ENCODE results near the gene TECPR1.
A peak's percentile ranks its signal among the peaks of the same experiment; 100 is the strongest.

TECPR1 gene

GRCh38 chr7:98166668-98166970 is 85.4 kb downstream of the TECPR1 start:
- no peak overlapping the region for H3K27ac ChIP-seq (ENCODE audit: low read depth, low read length)
- no peak overlapping the region for H2AFZ ChIP-seq (ENCODE audit: low read depth, low read length, severe bottlenecking)
- no peak overlapping the region for H3K9ac ChIP-seq (ENCODE audit: low read length)
- no peaks in the 10 kb centered on the region for H3F3A ChIP-seq (ENCODE audit: insufficient read depth)
- H4K20me1 ChIP-seq (ENCODE audit: low read depth, low read length): 0 out of 2 replicates have a peak, but pooled peaks cover 3% of the 10 kb centered on the region
- TF ChIP-seq EZH2phosphoT487 (conservative IDR thresholded peaks at IDR 0.05; ENCODE audit: low read length) (no peak), CTCF (IDR thresholded peaks at IDR 0.05; ENCODE audit: insufficient read depth, low read length, poor library complexity, severe bottlenecking) (no peak)
- no peak overlapping the region for H3K4me2 ChIP-seq (ENCODE audit: low read depth, low read length, poor library complexity, severe bottlenecking)
- H3K9me2 ChIP-seq (replicated peaks; ENCODE audit: insufficient read depth, low read length): no peaks in the 10 kb centered on the region
- no peaks in the 10 kb centered on the region for H3K79me2 ChIP-seq (ENCODE audit: insufficient read depth, low read length)
- no peaks in the 10 kb centered on the region for H3K36me3 ChIP-seq (ENCODE audit: low read length)
- no peaks in the 10 kb centered on the region for H3K9me3 ChIP-seq (ENCODE audit: insufficient read depth, low read length)
- no peak overlapping the region for H3K4me3 ChIP-seq (ENCODE audit: insufficient read depth, low read length, poor library complexity, severe bottlenecking)
- H3K27me3 ChIP-seq (ENCODE audit: low read length): no peaks in the 10 kb centered on the region

GRCh38 chr7:98165827-98166667 is 86.0 kb downstream of the TECPR1 start:
- Histone ChIP-seq H3K9me2 (replicated peaks; ENCODE audit: insufficient read depth, low read length) (no peaks in the 10 kb centered on the region), H4K20me1 (ENCODE audit: low read depth, low read length) (0 out of 2 replicates have a peak, but pooled peaks cover 3% of the 10 kb centered on the region), H3K27me3 (ENCODE audit: low read length) (no peaks in the 10 kb centered on the region), H2AFZ (ENCODE audit: low read depth, low read length, severe bottlenecking) (no peak overlapping the region), H3K4me3 (ENCODE audit: insufficient read depth, low read length, poor library complexity, severe bottlenecking) (no peak overlapping the region), H3F3A (ENCODE audit: insufficient read depth) (no peaks in the 10 kb centered on the region), H3K27ac (ENCODE audit: low read depth, low read length) (no peak overlapping the region), H3K79me2 (ENCODE audit: insufficient read depth, low read length) (no peaks in the 10 kb centered on the region), H3K36me3 (ENCODE audit: low read length) (no peaks in the 10 kb centered on the region), H3K9ac (ENCODE audit: low read length) (no peak overlapping the region), H3K9me3 (ENCODE audit: insufficient read depth, low read length) (no peaks in the 10 kb centered on the region), H3K4me2 (ENCODE audit: low read depth, low read length, poor library complexity, severe bottlenecking) (no peak overlapping the region)
- TF ChIP-seq EZH2phosphoT487 (conservative IDR thresholded peaks at IDR 0.05; ENCODE audit: low read length) (no peak), CTCF (IDR thresholded peaks at IDR 0.05; ENCODE audit: insufficient read depth, low read length, poor library complexity, severe bottlenecking) (peak; percentile 93)

All from SU-DHL-6 (cell line).